HG03571 (cell line): Measurements from ENCODE around the gene HAVCR1.
"Not testable (repeated sequence)": the region's sequence is repeated elsewhere in the genome, so short reads cannot be mapped to it uniquely, and the experiment has no call there.

Experiments used
- ATAC-seq: cut with Tn5 transposase; IDR thresholded peaks from one replicate; pipeline ENCODE4 v1.9.1; 2021; ENCODE audit not compliant: unreplicated experiment

Gene HAVCR1

GRCh38 chr5:157059093-157059539, at the start of gene HAVCR1:
HAVCR1 (minus strand) TSS chr5:157059116; CDS start chr5:157057943, 1,173 bp downstream.
- ATAC-seq, result no peak

DNA sequence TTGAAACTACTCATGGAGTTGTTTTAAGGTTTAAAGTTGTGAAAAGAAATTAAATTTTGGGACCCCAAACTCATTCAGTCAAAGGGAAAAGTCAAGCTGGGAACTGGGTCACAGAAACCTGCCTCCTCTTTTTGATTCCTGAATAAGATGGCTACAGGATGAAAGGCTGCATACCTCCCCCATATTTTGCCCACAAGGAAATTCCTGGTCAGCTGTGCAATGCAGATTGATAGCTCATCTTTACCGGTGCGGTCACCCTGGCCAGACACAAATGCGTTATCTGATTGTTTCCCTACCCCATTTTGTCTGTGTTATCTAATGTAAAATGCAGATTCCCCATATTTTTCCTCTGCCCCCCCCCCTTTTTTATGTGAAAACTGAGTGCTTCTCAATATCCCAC, 48.6 kb upstream of the HAVCR1 start:
- ATAC-seq, result no peak

- ATAC-seq, result no peak
Observed at GRCh38 chr5:157106630-157107461, 47.9 kb upstream of the HAVCR1 start.

DNA sequence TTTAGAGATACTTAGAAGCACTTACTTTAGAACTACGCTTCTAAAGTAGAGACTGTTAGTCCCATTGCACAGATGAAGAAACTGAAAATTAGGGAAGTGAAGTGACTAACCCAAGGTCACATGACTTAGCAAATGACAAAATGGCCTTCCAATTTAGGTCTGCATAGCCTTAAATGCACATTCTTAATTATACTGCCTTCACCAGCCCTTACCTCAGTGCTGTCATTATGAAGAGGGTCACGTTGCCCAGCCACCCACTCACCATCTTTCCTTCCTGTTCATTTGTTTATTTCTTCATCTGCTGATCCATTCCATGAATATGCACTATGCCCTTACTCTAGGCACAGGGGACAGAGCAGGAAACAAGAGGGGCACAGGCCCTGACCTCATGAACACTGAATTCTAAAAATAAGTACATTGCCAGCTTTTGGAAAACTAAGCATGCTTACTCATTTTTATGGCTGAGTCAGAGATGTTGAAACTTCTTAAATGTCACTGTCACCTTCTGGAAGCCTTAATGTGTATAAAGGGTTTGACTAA, 41.3 kb upstream of the HAVCR1 start:
- ATAC-seq, result no peak

GRCh38 chr5:157088342-157088990, 29.6 kb upstream of the HAVCR1 start:
- no peak for ATAC-seq

GRCh38 chr5:157086751-157087359, 27.9 kb upstream of the HAVCR1 start:
- no peak for ATAC-seq

- ATAC-seq, result no peak
Observed at GRCh38 chr5:157085930-157086329, 27.0 kb upstream of the HAVCR1 start.

DNA sequence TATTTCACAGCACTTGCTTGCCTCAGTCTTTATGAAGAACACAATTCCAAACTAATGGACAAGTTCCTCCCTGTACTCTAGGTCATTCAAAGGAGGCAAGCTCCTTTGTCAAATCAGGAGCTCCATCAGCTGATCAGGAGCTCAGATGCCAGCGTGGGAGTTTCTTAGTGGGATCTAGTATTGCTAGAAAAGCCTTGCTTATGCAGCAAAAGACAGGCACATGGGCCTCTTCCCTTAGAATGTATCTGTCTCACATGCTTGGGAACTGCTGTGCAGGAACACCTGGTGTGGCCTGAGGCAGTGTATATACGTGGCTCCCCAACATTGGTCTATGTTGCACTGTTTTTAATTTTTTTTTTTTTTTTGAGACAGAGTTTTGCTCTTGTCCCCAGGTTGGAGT, 21.4 kb upstream of the HAVCR1 start:
- ATAC-seq, result no peak

GRCh38 chr5:157076558-157076957, 17.6 kb upstream of the HAVCR1 start:
- no peak for ATAC-seq

GRCh38 chr5:157072508-157072907, 13.6 kb upstream of the HAVCR1 start:
- ATAC-seq, result no peak

DNA sequence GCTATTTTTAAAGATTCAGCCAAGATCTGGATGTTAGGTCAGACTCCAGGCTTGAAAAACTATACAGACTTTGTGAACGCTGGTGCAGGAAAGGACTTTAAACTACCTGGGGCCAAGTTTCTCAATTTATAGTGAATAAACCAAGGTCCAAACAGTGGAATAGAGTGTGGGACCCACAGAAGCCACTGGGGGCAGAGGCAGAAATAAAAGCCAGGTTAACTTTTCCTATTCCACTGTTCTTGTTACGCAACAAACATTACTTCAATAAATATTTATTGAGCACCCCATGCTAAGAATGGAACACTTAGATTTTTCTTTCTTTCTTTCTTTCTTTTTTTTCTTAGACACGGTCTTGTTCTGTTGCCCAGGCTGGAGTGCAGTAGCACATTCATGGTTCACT, 11.0 kb upstream of the HAVCR1 start:
- ATAC-seq, result no peak

DNA sequence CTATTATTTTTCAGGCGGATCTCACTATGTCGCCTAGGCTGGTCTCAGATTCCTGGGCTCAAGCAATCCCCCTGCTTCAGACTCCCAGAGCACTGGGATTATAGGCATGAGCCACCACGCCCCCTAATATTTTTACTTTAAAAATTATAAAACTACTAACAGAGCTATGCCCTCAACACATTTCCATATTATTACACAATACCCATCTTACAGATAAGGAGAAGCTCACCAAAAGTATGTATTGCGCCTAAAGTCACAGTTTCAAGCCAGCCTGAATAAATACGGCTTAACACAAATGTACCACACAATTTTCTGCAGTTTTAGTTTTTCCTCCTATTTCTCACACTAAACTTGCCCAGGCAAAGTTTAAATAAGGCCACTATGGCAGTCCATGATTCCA, 9.9 kb upstream of the HAVCR1 start:
- no peak for ATAC-seq

- no peak for ATAC-seq
Observed at GRCh38 chr5:157068339-157068738, 9.4 kb upstream of the HAVCR1 start.

DNA sequence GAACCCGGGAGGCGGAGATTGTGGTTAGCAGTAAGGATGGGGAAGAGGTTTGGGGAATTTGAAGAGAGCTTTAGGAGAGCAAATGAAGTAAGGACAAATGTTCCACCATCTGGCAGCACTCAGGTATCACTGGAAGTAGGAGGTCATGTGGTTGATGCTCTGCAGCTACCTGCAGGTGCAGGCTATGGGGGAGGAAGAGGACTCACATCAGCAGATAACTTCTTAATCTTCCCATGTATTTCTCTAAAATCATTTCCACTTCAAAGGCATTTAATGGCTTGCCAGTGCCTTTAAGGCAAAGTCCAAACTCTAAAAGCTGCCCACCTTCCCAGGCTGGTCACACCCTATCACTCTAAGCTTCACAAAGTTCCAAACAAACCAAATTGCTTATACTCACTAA, 8.1 kb upstream of the HAVCR1 start:
- ATAC-seq, result no peak

- ATAC-seq, result no peak
Observed at GRCh38 chr5:157066080-157066479, 7.2 kb upstream of the HAVCR1 start.

DNA sequence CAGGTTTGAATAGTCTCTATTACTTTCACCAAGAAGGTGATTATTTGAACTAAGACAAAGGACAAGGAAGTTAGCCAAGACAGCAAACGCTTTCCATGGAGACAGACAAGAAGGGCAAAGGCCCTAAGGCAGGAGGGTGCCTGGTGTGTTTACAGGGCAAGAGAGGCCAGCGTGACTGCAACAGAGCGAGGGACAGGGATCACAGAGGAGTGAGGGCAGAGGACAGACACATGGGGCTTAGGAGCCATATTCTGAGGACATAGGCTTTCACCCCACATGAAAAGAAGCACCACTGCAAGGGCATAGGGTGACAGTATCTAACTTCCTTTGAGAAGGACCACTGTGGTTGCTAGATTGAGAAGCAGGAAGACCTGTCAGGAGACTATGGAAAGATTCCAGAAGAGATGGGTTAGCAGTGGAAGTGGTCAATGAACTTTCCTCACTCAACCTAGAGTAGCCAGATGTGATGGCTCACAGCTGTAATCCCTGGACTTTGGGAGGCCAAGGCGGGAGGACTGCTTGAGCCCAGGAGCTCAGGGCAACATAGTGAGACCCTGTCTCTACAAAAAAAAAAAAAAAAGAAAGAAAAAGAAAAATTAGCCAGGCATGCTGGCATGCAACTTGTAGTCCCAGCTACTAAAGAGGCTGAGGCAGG, 5.0 kb upstream of the HAVCR1 start:
- ATAC-seq, result no peak

DNA sequence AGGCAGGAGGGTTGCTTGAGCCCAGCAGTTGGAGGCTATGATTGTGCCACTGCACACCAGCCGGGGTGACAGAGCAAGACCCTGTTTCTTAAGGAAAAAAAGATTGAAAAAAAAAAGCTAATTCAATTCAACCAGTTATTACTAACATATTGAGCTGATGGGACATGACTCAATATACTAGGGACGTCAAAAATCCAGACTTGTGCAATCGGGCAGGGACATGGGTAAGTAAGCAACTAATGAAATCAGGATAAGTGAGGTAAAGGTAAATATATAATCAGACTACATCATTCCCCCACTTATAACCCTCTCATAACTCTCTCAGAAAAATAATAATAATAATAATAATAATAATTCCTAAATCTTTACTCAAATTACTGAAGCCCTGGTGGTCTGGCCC, 975 bp upstream of the HAVCR1 start:
- ATAC-seq, result no peak

DNA sequence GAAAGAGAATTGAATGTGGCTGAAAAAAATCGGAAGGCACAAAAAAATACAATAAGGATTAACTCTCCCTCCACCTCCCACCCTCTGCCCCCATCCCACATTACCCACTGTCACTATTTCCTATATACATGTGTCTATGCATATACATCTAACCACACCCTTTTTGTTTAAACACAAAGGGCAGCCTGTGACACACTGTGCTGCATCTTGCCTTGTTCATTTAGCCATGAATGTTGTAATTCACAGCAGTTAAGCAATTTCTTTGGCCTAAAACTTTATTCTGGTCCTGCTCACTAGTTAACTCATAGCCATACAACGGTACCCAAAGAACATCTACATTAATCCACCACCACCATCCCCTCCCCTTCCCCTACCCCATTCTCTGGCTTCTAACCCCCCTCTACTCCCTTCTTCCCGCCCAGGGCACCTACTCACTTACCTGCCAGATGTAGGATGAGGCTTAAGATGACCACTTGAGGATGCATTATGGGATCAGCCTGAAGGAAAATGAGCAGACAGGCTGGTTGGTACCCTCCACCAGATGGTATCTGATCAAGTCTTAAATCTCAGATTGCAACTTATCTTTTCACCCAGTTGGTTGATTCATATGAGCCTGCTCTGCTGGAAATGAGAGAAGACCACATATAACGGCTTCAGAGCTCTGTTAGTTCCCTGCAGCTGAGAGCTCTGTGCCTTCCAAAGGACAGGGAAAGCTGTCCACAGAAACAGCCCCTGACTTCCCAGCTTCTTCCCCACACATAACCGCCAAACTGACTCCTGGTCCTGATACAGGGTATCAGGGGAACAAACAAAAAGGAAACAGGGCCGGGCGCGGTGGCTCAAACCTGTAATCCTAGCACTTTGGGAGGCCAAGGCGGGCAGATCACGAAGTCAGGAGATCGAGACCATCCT, 1.2 kb downstream of the HAVCR1 start:
- ATAC-seq, result no peak

- not testable (repeated sequence) for ATAC-seq
Observed at GRCh38 chr5:157056848-157057247, 2.1 kb downstream of the HAVCR1 start.

DNA sequence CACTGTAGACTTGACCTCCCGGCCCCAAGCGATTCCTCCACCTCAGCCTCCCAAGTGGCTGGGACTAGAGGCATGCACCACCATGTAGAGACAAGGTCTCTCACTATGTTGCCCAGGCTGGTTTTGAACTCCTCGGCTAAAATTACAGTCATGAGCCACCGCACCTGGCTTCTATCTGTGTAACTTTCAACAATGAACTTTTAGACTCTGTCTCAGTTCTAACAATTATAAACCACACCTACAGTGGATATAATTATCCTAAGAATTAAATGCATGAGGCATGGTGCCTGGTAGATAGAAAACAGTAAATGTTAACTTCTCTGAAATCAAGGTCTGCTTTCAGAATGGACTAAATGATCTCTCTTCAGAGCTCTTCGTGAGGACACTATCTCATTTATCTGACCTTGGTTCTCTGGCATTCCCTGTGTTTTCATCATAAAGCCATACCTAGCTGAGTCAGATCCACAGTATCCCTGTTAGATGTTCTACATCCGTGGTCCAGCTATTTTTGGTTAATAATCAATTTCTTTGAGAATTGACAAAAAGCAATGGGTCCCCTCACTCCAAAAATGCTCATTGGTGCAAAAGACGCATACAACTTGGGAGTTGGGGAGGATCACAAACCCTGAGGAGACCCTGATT, 7.2 kb downstream of the HAVCR1 start:
- ATAC-seq, result no peak
